Activated naive CD4-positive, alpha-beta T cell treated with anti-CD3 and anti-CD28 coated beads, Interleukin-2, amount 50 U/mL, for 24 hours (primary cell): ENCODE results near the gene NRBP1.

Experiments
- H3K27ac Mint-ChIP-seq: one replicate; pipeline ENCODE4 v1.8.0; 2021; ENCODE audit warnings: mild to moderate bottlenecking, mixed read lengths
- H3K27me3 Mint-ChIP-seq: one replicate; pipeline ENCODE4 v1.8.0; 2021; ENCODE audit warnings: mixed read lengths
- H3K36me3 Mint-ChIP-seq: one replicate; pipeline ENCODE4 v1.8.0; 2021; ENCODE audit warnings: mixed read lengths
- H3K4me1 Mint-ChIP-seq: one replicate; pipeline ENCODE4 v1.8.0; 2021; ENCODE audit warnings: mixed read lengths
- H3K4me3 Mint-ChIP-seq: one replicate; pipeline ENCODE4 v1.8.0; 2021; ENCODE audit warnings: mild to moderate bottlenecking, mixed read lengths
- H3K9me3 Mint-ChIP-seq: one replicate; pipeline ENCODE4 v1.8.0; 2021; ENCODE audit warnings: mixed read lengths

NRBP1 gene

GRCh38 chr2:27428213-27428977, at the start of gene NRBP1:
NRBP1 (plus strand) TSS chr2:27428631; CDS start chr2:27433274, 4,643 bp downstream.
- peak within 1 kb of the TSS; percentile 99 for H3K27ac Mint-ChIP-seq
- H3K4me3 Mint-ChIP-seq = peak within 1 kb of the TSS; percentile 98

GRCh38 chr2:27378809-27379290, 49.6 kb upstream of the NRBP1 start:
- peak overlapping the region; percentile 93 for H3K4me3 Mint-ChIP-seq
- no peaks in the 10 kb centered on the region for H3K9me3 Mint-ChIP-seq
- H3K27ac Mint-ChIP-seq = peak overlapping the region; percentile 83
- H3K4me1 Mint-ChIP-seq = peaks cover 40% of the 10 kb centered on the region
- H3K27me3 Mint-ChIP-seq = no peaks in the 10 kb centered on the region
- H3K36me3 Mint-ChIP-seq = peaks cover 15% of the 10 kb centered on the region

More at GRCh38 chr2:27428213-27428977, at the start of gene NRBP1:
- Mint-ChIP-seq H3K36me3 (peaks cover 4% of the 10 kb centered on the region), H3K4me1 (peaks cover 39% of the 10 kb centered on the region), H3K9me3 (no peaks in the 10 kb centered on the region), H3K27me3 (no peaks in the 10 kb centered on the region)

- Mint-ChIP-seq H3K36me3 (peaks cover 17% of the 10 kb centered on the region), H3K4me3 (peak overlapping the region; percentile 93), H3K4me1 (peaks cover 35% of the 10 kb centered on the region), H3K9me3 (no peaks in the 10 kb centered on the region), H3K27ac (peak overlapping the region; percentile 83), H3K27me3 (no peaks in the 10 kb centered on the region)
Observed at GRCh38 chr2:27379383-27379835, 49.0 kb upstream of the NRBP1 start.

GRCh38 chr2:27379836-27380625, 48.4 kb upstream of the NRBP1 start:
- Mint-ChIP-seq H3K27ac (peak overlapping the region; percentile 83), H3K4me3 (peak overlapping the region; percentile 93), H3K27me3 (no peaks in the 10 kb centered on the region), H3K9me3 (no peaks in the 10 kb centered on the region), H3K36me3 (peaks cover 13% of the 10 kb centered on the region), H3K4me1 (peaks cover 31% of the 10 kb centered on the region)

- Mint-ChIP-seq H3K27me3 (no peaks in the 10 kb centered on the region), H3K4me3 (peak within 1 kb of the TSS; percentile 93), H3K27ac (peak within 1 kb of the TSS; percentile 95), H3K4me1 (peaks cover 28% of the 10 kb centered on the region), H3K9me3 (no peaks in the 10 kb centered on the region), H3K36me3 (peaks cover 14% of the 10 kb centered on the region)
Observed at GRCh38 chr2:27380626-27381545, 47.5 kb upstream of the NRBP1 start, which contains the start of gene ZNF513. ZNF513 (minus strand) TSS chr2:27380734; CDS start chr2:27380526, 208 bp downstream.

- Mint-ChIP-seq H3K27ac (peak overlapping the region; percentile 88), H3K4me1 (peaks cover 28% of the 10 kb centered on the region), H3K4me3 (peak overlapping the region; percentile 93), H3K27me3 (no peaks in the 10 kb centered on the region), H3K36me3 (peaks cover 14% of the 10 kb centered on the region), H3K9me3 (no peaks in the 10 kb centered on the region)
Observed at GRCh38 chr2:27381577-27382181, 46.8 kb upstream of the NRBP1 start.

GRCh38 chr2:27390822-27391679, 37.4 kb upstream of the NRBP1 start:
- Mint-ChIP-seq H3K4me1 (peaks cover 32% of the 10 kb centered on the region), H3K27ac (peak overlapping the region; percentile 65), H3K36me3 (peaks cover 12% of the 10 kb centered on the region), H3K9me3 (no peaks in the 10 kb centered on the region), H3K4me3 (peak overlapping the region; percentile 65), H3K27me3 (no peaks in the 10 kb centered on the region)

- Mint-ChIP-seq H3K4me1 (peaks cover 43% of the 10 kb centered on the region), H3K36me3 (peaks cover 12% of the 10 kb centered on the region), H3K27ac (no peak overlapping the region)
Observed at GRCh38 chr2:27393225-27393624, 35.2 kb upstream of the NRBP1 start.

GRCh38 chr2:27398962-27399361, 29.5 kb upstream of the NRBP1 start:
- H3K27ac Mint-ChIP-seq = no peak overlapping the region

More at GRCh38 chr2:27393225-27393624, 35.2 kb upstream of the NRBP1 start:
- Mint-ChIP-seq H3K4me3 (no peak overlapping the region), H3K27me3 (no peaks in the 10 kb centered on the region), H3K9me3 (no peaks in the 10 kb centered on the region)

GRCh38 chr2:27400348-27401135, 27.9 kb upstream of the NRBP1 start:
- Mint-ChIP-seq H3K9me3 (no peaks in the 10 kb centered on the region), H3K27me3 (no peaks in the 10 kb centered on the region), H3K4me1 (peaks cover 51% of the 10 kb centered on the region), H3K36me3 (peaks cover 9% of the 10 kb centered on the region), H3K4me3 (peak overlapping the region; percentile 27), H3K27ac (peak overlapping the region; percentile 32)

More at GRCh38 chr2:27398962-27399361, 29.5 kb upstream of the NRBP1 start:
- peaks cover 45% of the 10 kb centered on the region for H3K4me1 Mint-ChIP-seq
- H3K27me3 Mint-ChIP-seq = no peaks in the 10 kb centered on the region
- no peaks in the 10 kb centered on the region for H3K9me3 Mint-ChIP-seq
- H3K4me3 Mint-ChIP-seq = peak overlapping the region; percentile 28
- peaks cover 10% of the 10 kb centered on the region for H3K36me3 Mint-ChIP-seq

GRCh38 chr2:27407798-27408491, 20.5 kb upstream of the NRBP1 start:
- Mint-ChIP-seq H3K27me3 (peaks cover 2% of the 10 kb centered on the region), H3K36me3 (peaks cover 6% of the 10 kb centered on the region), H3K4me1 (peaks cover 48% of the 10 kb centered on the region), H3K4me3 (peak overlapping the region; percentile 96), H3K27ac (peak overlapping the region; percentile 89), H3K9me3 (no peaks in the 10 kb centered on the region)

GRCh38 chr2:27408601-27409320, 19.7 kb upstream of the NRBP1 start:
- peaks cover 43% of the 10 kb centered on the region for H3K4me1 Mint-ChIP-seq
- no peaks in the 10 kb centered on the region for H3K9me3 Mint-ChIP-seq
- H3K36me3 Mint-ChIP-seq = peaks cover 6% of the 10 kb centered on the region
- peak overlapping the region; percentile 89 for H3K27ac Mint-ChIP-seq
- H3K27me3 Mint-ChIP-seq = peaks cover 2% of the 10 kb centered on the region
- H3K4me3 Mint-ChIP-seq = peak overlapping the region; percentile 96
